HCT116 (cell line): ENCODE data around the gene ALPL. TPM values are rescaled to one million over a fixed set of nuclear protein-coding genes. Genes with fewer than 3 reads are reported as not detected.

Source experiments
- ATAC-seq: fragments of 200-7000 bp; cut with Tn5 transposase; 2 replicates; pipeline ENCODE4 v1.9.1; 2020; ENCODE audit warnings: mild to moderate bottlenecking, moderate library complexity
- BruUV-seq: library from RNA; stranded (reverse); fragments of 400-500 nt; replicated peaks from 2 replicates; lab custom pipeline; 2021; lab: Mats Ljungman, UMichigan
- CTCF ChIA-PET: fragments of 300-600 bp; sonication (Branson Sonifier 250); formaldehyde crosslinking; loops from one replicate; lab custom pipeline; 2021; ENCODE audit warnings: antibody characterized with exemption; lab: Charles Lee
- POLR2A ChIA-PET: fragments of 300-600, 350-600 bp; sonication (Branson Sonifier 250); formaldehyde crosslinking; loops from one replicate; lab custom pipeline; 2021; ENCODE audit warnings: antibody characterized with exemption; lab: Charles Lee
- RAD21 ChIA-PET, 2 experiments: fragments of 300-600 bp; sonication (Branson Sonifier 250); formaldehyde crosslinking; loops; one replicate each; lab custom pipeline; 2023; ENCODE audit warnings: low total read pairs in 2 of 2; ENCODE audit not compliant: uncharacterized antibody in 2 of 2, unreplicated experiment in 2 of 2, low non-redundant PET in 1 of 2; lab: Charles Lee
- DNase-seq: peaks from one replicate; pipeline ENCODE4 v3.0.0-alpha.2; 2010; ENCODE audit warnings: low read depth, low spot score
- H2AFZ ChIP-seq: fragments of 200-600 bp; shearing (Covaris generic), sonication (generic); 2 replicates; pipeline ENCODE4 v1.6.1; 2017; ENCODE audit warnings: low read depth, mixed run types, mixed read lengths, antibody characterized with exemption, low read length; ENCODE audit not compliant: poor library complexity, severe bottlenecking
- H3K27ac ChIP-seq: 2 replicates; pipeline ENCODE4 v1.5.1; 2012; ENCODE audit warnings: low read depth, low read length
- H3K27me3 ChIP-seq: fragments of 200-600 bp; sonication (generic); 2 replicates; pipeline ENCODE4 v1.6.1; 2016; ENCODE audit warnings: mixed run types, low read length, mixed read lengths; ENCODE audit not compliant: insufficient read depth
- H3K36me3 ChIP-seq, 2 experiments: fragments of 200-500 bp in 1 of 2; fragments of 200-600 bp in 1 of 2; sonication (Bioruptor generic) in 1 of 2; sonication (generic) in 1 of 2; 2 replicates each; pipeline versions ENCODE4 v1.5.1 to v1.6.1; 2014 to 2016; ENCODE audit warnings: low read length in 2 of 2, inconsistent platforms in 1 of 2, mixed read lengths in 1 of 2, mixed run types in 1 of 2; ENCODE audit not compliant: insufficient read depth in 2 of 2, control insufficient read depth in 1 of 2
- H3K4me1 ChIP-seq, 2 experiments: fragments of 200-600 bp in 1 of 2; sonication (generic) in 1 of 2; 2 replicates each; pipeline versions ENCODE4 v1.5.1 to v1.6.1; 2012 to 2017; ENCODE audit warnings: low read length in 2 of 2, inconsistent platforms in 1 of 2, mild to moderate bottlenecking in 1 of 2, mixed read lengths in 1 of 2, mixed run types in 1 of 2, moderate library complexity in 1 of 2; ENCODE audit not compliant: insufficient read depth in 2 of 2, control insufficient read depth in 1 of 2
- H3K4me2 ChIP-seq: fragments of 200-600 bp; sonication (generic); 2 replicates; pipeline ENCODE4 v1.6.1; 2017; ENCODE audit warnings: mixed run types, low read length, mixed read lengths
- H3K4me3 ChIP-seq, 2 experiments: fragments of 200-600 bp in 1 of 2; sonication (generic) in 1 of 2; replicated peaks in 1 of 2; 2 replicates each; pipeline ENCODE4 v1.5.1; 2011 to 2016; ENCODE audit warnings: low read length in 2 of 2, control low read depth in 1 of 2, low read depth in 1 of 2, mild to moderate bottlenecking in 1 of 2, mixed read lengths in 1 of 2, mixed run types in 1 of 2
- H3K79me2 ChIP-seq: fragments of 200-600 bp; sonication (generic); 2 replicates; pipeline ENCODE4 v1.6.1; 2017; ENCODE audit warnings: mild to moderate bottlenecking, mixed run types, low read length, moderate library complexity, mixed read lengths; ENCODE audit not compliant: insufficient read depth
- H3K9ac ChIP-seq: fragments of 200-600 bp; sonication (generic); 2 replicates; pipeline ENCODE4 v1.6.1; 2016; ENCODE audit warnings: low read length, mixed read lengths
- H3K9me2 ChIP-seq: fragments of 200-600 bp; sonication (generic), shearing (Covaris generic); 2 replicates; pipeline ENCODE4 v1.6.1; 2017; ENCODE audit warnings: mixed run types, mild to moderate bottlenecking, moderate library complexity; ENCODE audit not compliant: insufficient read depth
- H3K9me3 ChIP-seq, 2 experiments: fragments of 200-500 bp in 1 of 2; fragments of 200-600 bp in 1 of 2; sonication (Bioruptor generic) in 1 of 2; sonication (generic) in 1 of 2; 2 replicates each; pipeline ENCODE4 v1.6.1; 2014 to 2017; ENCODE audit warnings: low read length in 2 of 2, mixed read lengths in 2 of 2, inconsistent platforms in 1 of 2, low read depth in 1 of 2, mild to moderate bottlenecking in 1 of 2, mixed run types in 1 of 2, moderate library complexity in 1 of 2; ENCODE audit not compliant: control insufficient read depth in 1 of 2, insufficient read depth in 1 of 2
- H4K20me1 ChIP-seq: fragments of 200-600 bp; sonication (generic), shearing (Covaris generic); 2 replicates; pipeline ENCODE4 v1.6.1; 2017; ENCODE audit warnings: mixed run types, mild to moderate bottlenecking, moderate library complexity; ENCODE audit not compliant: insufficient read depth
- CBX3 ChIP-seq: IDR thresholded peaks from 2 replicates; pipeline ENCODE4 v1.6.1; 2012; ENCODE audit warnings: low read depth
- CEBPB ChIP-seq: IDR thresholded peaks from 2 replicates; pipeline ENCODE4 v1.6.1; 2012; ENCODE audit warnings: low read depth
- EGR1 ChIP-seq: IDR thresholded peaks from 2 replicates; pipeline ENCODE4 v1.6.1; 2012; ENCODE audit warnings: low read depth
- EZH2 ChIP-seq: fragments of 200-600 bp; sonication (generic); IDR thresholded peaks from 2 replicates; pipeline ENCODE4 v1.6.1; 2017; ENCODE audit warnings: antibody characterized with exemption, mixed run types
- EZH2phosphoT487 ChIP-seq: fragments of 200-600 bp; IDR thresholded peaks from 2 replicates; pipeline ENCODE4 v1.6.1; 2018; ENCODE audit warnings: antibody characterized with exemption, borderline replicate concordance
- FOSL1 ChIP-seq: IDR thresholded peaks from 2 replicates; pipeline ENCODE4 v1.6.1; 2012; ENCODE audit warnings: low read depth
- JUND ChIP-seq: IDR thresholded peaks from 2 replicates; pipeline ENCODE4 v1.6.1; 2012
- POLR2A ChIP-seq: IDR thresholded peaks from 2 replicates; pipeline ENCODE4 v1.7.0; 2011; ENCODE audit warnings: borderline replicate concordance; ENCODE audit not compliant: insufficient read depth, insufficient read length; ENCODE audit errors: extremely low read depth
- POLR2AphosphoS5 ChIP-seq: IDR thresholded peaks from 2 replicates; pipeline ENCODE4 v1.6.1; 2011; ENCODE audit warnings: mild to moderate bottlenecking, low read depth, low read length, moderate library complexity
- RAD21 ChIP-seq: IDR thresholded peaks from 2 replicates; pipeline ENCODE4 v1.6.1; 2012; ENCODE audit warnings: low read depth, mild to moderate bottlenecking
- SIN3A ChIP-seq: IDR thresholded peaks from 2 replicates; pipeline ENCODE4 v1.6.1; 2012; ENCODE audit warnings: low read depth
- SP1 ChIP-seq: IDR thresholded peaks from 2 replicates; pipeline ENCODE4 v1.6.1; 2012; ENCODE audit warnings: low read depth
- SRF ChIP-seq: IDR thresholded peaks from 2 replicates; pipeline ENCODE4 v1.6.1; 2012; ENCODE audit warnings: low read depth
- YY1 ChIP-seq: IDR thresholded peaks from 2 replicates; pipeline ENCODE4 v1.6.1; 2011; ENCODE audit warnings: low read length, low read depth, moderate library complexity, mild to moderate bottlenecking; ENCODE audit not compliant: insufficient replicate concordance; ENCODE audit errors: extremely low read depth
- ZFX ChIP-seq: fragments of 450-650 bp; IDR thresholded peaks from 2 replicates; pipeline ENCODE4 v1.6.1; 2017
- ZNF274 ChIP-seq: fragments of 200-500 bp; sonication (Bioruptor generic); IDR thresholded peaks from 2 replicates; pipeline ENCODE4 v1.6.1; 2014; ENCODE audit warnings: mild to moderate bottlenecking, low read depth, low read length, inconsistent platforms
- intact Hi-C: fragments of 100-400 bp; cut with micrococcal nuclease; formaldehyde crosslinking; loops from 2 replicates; pipeline ENCODE4 v1.10.0; 2022
- total RNA-seq: library from RNA; stranded (reverse); gene quantifications from one replicate; pipeline ENCODE4 v1.2.1, GENCODE V29; 2021; ENCODE audit not compliant: unreplicated experiment
- TF ChIP-seq, protein P1 (sequence below): IDR thresholded peaks from 2 replicates; pipeline ENCODE4 v1.6.1; 2012
- TF ChIP-seq, protein P2 (sequence below): IDR thresholded peaks from 2 replicates; pipeline ENCODE4 v1.6.1; 2012; ENCODE audit warnings: low read depth
- TF ChIP-seq, protein P3 (sequence below): IDR thresholded peaks from 2 replicates; pipeline ENCODE4 v1.6.1; 2012
- TF ChIP-seq, protein P4 (sequence below), 3 experiments: fragments of 200-600 bp in 1 of 3; sonication (generic) in 1 of 3; IDR thresholded peaks in 2 of 3; conservative IDR thresholded peaks in 1 of 3; 2 replicates each; pipeline ENCODE4 v1.5.1; 2012 to 2017; ENCODE audit warnings: low read depth in 2 of 3, low read length in 2 of 3, antibody characterized with exemption in 1 of 3, borderline replicate concordance in 1 of 3, control low read depth in 1 of 3, mild to moderate bottlenecking in 1 of 3, mixed read lengths in 1 of 3, mixed run types in 1 of 3, moderate library complexity in 1 of 3; ENCODE audit not compliant: insufficient read depth in 1 of 3

The ALPL gene
- total RNA-seq, 1 experiment from 2014 or later = 0.61 TPM

DNA sequence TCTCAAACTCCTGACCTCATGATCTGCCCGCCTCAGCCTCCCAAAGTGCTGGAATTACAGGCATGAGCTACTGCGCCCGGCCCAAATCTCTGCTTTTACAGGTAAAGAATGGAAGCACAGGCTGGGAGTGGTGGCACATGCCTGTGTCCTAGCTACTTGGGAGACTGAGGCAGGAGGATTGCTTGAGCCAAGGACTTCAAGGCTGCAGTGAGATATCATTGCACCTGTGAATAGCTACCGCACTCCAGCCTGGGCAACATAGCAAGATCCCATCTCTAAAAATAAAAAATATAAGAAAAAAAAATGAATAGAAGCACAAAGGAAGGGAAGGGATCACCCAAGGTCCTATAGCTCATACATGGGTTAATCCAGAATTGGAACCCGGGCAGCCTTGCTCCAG is 15.0 kb downstream of the ALPL start:
- Histone ChIP-seq H4K20me1 (no peaks in the 10 kb centered on the region), H3K9ac (no peak overlapping the region), H3K4me2 (no peak overlapping the region), H3K4me1 (peaks cover 0 to 10% of the 10 kb centered on the region in 2 experiments; a peak in 2 of 4 replicates), H3K27ac (no peak overlapping the region), H3K9me2 (no peaks in the 10 kb centered on the region), H3K4me3 (no peak overlapping the region), H3K27me3 (no peaks in the 10 kb centered on the region), H3K9me3 (no peaks in the 10 kb centered on the region), H3K79me2 (no peaks in the 10 kb centered on the region), H2AFZ (no peak overlapping the region), H3K36me3 (no peaks in the 10 kb centered on the region)
- ATAC-seq = no peak
- ChIA-PET POLR2A (no interaction called here), CTCF (interaction anchor here (1.4 kb wide), 1 partner anchor 11 kb away, joined by 3 read pairs; no protein-coding TSS in a partner anchor), RAD21 (no interaction called here)
- intact Hi-C loops = no loop called here
- DNase-seq = no peak
- TF ChIP-seq, protein P1, sequence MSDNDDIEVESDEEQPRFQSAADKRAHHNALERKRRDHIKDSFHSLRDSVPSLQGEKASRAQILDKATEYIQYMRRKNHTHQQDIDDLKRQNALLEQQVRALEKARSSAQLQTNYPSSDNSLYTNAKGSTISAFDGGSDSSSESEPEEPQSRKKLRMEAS = no peak
- TF ChIP-seq ZNF274 (no peak), JUND (no peak), SP1 (no peak), EZH2phosphoT487 (no peak), SRF (no peak), POLR2A (no peak), SIN3A (no peak), EZH2 (no peak), RAD21 (no peak), YY1 (no peak), CBX3 (no peak), CEBPB (no peak), ZFX (no peak), EGR1 (no peak), FOSL1 (no peak), POLR2AphosphoS5 (no peak)
- TF ChIP-seq, protein P2, sequence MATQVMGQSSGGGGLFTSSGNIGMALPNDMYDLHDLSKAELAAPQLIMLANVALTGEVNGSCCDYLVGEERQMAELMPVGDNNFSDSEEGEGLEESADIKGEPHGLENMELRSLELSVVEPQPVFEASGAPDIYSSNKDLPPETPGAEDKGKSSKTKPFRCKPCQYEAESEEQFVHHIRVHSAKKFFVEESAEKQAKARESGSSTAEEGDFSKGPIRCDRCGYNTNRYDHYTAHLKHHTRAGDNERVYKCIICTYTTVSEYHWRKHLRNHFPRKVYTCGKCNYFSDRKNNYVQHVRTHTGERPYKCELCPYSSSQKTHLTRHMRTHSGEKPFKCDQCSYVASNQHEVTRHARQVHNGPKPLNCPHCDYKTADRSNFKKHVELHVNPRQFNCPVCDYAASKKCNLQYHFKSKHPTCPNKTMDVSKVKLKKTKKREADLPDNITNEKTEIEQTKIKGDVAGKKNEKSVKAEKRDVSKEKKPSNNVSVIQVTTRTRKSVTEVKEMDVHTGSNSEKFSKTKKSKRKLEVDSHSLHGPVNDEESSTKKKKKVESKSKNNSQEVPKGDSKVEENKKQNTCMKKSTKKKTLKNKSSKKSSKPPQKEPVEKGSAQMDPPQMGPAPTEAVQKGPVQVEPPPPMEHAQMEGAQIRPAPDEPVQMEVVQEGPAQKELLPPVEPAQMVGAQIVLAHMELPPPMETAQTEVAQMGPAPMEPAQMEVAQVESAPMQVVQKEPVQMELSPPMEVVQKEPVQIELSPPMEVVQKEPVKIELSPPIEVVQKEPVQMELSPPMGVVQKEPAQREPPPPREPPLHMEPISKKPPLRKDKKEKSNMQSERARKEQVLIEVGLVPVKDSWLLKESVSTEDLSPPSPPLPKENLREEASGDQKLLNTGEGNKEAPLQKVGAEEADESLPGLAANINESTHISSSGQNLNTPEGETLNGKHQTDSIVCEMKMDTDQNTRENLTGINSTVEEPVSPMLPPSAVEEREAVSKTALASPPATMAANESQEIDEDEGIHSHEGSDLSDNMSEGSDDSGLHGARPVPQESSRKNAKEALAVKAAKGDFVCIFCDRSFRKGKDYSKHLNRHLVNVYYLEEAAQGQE = no peak
- TF ChIP-seq, protein P3, sequence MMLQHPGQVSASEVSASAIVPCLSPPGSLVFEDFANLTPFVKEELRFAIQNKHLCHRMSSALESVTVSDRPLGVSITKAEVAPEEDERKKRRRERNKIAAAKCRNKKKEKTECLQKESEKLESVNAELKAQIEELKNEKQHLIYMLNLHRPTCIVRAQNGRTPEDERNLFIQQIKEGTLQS = no peak
- TF ChIP-seq, protein P4, sequence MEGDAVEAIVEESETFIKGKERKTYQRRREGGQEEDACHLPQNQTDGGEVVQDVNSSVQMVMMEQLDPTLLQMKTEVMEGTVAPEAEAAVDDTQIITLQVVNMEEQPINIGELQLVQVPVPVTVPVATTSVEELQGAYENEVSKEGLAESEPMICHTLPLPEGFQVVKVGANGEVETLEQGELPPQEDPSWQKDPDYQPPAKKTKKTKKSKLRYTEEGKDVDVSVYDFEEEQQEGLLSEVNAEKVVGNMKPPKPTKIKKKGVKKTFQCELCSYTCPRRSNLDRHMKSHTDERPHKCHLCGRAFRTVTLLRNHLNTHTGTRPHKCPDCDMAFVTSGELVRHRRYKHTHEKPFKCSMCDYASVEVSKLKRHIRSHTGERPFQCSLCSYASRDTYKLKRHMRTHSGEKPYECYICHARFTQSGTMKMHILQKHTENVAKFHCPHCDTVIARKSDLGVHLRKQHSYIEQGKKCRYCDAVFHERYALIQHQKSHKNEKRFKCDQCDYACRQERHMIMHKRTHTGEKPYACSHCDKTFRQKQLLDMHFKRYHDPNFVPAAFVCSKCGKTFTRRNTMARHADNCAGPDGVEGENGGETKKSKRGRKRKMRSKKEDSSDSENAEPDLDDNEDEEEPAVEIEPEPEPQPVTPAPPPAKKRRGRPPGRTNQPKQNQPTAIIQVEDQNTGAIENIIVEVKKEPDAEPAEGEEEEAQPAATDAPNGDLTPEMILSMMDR (IDR thresholded peaks at IDR 0.05 in 2 of 3, conservative IDR thresholded peaks at IDR 0.05 in 1 of 3; ENCODE audit: borderline replicate concordance in 1 of 3, insufficient read depth in 1 of 3, low read depth in 2 of 3, low read length in 2 of 3) = no peak
- BruUV-seq = no TSS peak
